HCT116 (cell line): ENCODE data around the gene SMIM33.

Experiments used
- POLR2A ChIP-seq: IDR thresholded peaks from 2 replicates; pipeline ENCODE4 v1.7.0; 2011; ENCODE audit warnings: borderline replicate concordance; ENCODE audit not compliant: insufficient read depth, insufficient read length; ENCODE audit errors: extremely low read depth
- POLR2AphosphoS5 ChIP-seq: IDR thresholded peaks from 2 replicates; pipeline ENCODE4 v1.6.1; 2011; ENCODE audit warnings: mild to moderate bottlenecking, low read depth, low read length, moderate library complexity
- REST ChIP-seq: IDR thresholded peaks from 2 replicates; pipeline ENCODE4 v1.6.1; 2012; ENCODE audit warnings: low read depth
- TF ChIP-seq, protein P1 (sequence below), 3 experiments: fragments of 200-600 bp in 1 of 3; sonication (generic) in 1 of 3; IDR thresholded peaks in 2 of 3; conservative IDR thresholded peaks in 1 of 3; 2 replicates each; pipeline ENCODE4 v1.5.1; 2012 to 2017; ENCODE audit warnings: low read depth in 2 of 3, low read length in 2 of 3, antibody characterized with exemption in 1 of 3, borderline replicate concordance in 1 of 3, control low read depth in 1 of 3, mild to moderate bottlenecking in 1 of 3, mixed read lengths in 1 of 3, mixed run types in 1 of 3, moderate library complexity in 1 of 3; ENCODE audit not compliant: insufficient read depth in 1 of 3
- TF ChIP-seq, protein P2 (sequence below): IDR thresholded peaks from 2 replicates; pipeline ENCODE4 v1.6.1; 2012

DNA sequence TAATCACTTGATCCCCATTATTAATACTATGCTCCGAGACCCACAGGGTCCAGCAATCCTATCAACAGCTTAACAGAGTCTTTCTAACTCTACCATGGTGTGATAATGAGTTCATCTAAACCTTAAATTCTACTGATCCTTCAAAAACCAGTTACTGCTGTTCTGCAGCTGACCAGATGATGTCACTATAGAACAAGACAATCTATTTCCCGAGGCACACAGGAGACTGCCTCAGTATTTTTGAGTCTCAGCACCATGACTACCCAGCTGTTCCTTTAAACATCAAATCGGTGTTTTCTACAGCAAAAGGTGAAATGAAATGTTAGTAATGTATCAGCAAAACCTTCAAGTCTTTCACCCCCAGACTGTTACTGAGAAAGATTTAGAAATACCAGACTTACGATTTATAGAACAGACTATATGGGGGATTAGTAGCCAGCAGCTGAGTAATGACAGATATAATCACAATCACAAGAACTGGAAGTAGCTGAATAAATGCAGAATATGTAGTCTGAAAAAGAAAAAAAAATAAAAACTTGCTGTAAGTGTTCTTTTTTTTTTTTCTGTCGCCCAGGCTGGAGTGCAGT, 48.4 kb upstream of the SMIM33 start:
- TF ChIP-seq POLR2A (no peak), POLR2AphosphoS5 (no peak), REST (no peak)
- TF ChIP-seq, protein P1, sequence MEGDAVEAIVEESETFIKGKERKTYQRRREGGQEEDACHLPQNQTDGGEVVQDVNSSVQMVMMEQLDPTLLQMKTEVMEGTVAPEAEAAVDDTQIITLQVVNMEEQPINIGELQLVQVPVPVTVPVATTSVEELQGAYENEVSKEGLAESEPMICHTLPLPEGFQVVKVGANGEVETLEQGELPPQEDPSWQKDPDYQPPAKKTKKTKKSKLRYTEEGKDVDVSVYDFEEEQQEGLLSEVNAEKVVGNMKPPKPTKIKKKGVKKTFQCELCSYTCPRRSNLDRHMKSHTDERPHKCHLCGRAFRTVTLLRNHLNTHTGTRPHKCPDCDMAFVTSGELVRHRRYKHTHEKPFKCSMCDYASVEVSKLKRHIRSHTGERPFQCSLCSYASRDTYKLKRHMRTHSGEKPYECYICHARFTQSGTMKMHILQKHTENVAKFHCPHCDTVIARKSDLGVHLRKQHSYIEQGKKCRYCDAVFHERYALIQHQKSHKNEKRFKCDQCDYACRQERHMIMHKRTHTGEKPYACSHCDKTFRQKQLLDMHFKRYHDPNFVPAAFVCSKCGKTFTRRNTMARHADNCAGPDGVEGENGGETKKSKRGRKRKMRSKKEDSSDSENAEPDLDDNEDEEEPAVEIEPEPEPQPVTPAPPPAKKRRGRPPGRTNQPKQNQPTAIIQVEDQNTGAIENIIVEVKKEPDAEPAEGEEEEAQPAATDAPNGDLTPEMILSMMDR (IDR thresholded peaks at IDR 0.05 in 2 of 3, conservative IDR thresholded peaks at IDR 0.05 in 1 of 3; ENCODE audit: borderline replicate concordance in 1 of 3, insufficient read depth in 1 of 3, low read depth in 2 of 3, low read length in 2 of 3), result peak; percentile 78 to 95 (median 95)
- TF ChIP-seq, protein P2, sequence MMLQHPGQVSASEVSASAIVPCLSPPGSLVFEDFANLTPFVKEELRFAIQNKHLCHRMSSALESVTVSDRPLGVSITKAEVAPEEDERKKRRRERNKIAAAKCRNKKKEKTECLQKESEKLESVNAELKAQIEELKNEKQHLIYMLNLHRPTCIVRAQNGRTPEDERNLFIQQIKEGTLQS, result no peak
